Epithelial cell of esophagus (primary cell): ENCODE results near the gene PARP1.

ENCODE experiments used
- DNase-seq: peaks from one replicate; pipeline ENCODE4 v3.0.0; 2010; ENCODE audit warnings: low read depth
- H3K4me3 ChIP-seq: 2 replicates; pipeline ENCODE4 v1.5.1; 2011; ENCODE audit warnings: mild to moderate bottlenecking, low read length, control low read depth
- CTCF ChIP-seq: IDR thresholded peaks from 2 replicates; pipeline ENCODE4 v1.5.1; 2011; ENCODE audit warnings: low read depth, mild to moderate bottlenecking, low read length, control low read depth, inconsistent platforms; ENCODE audit not compliant: insufficient read depth; ENCODE audit errors: missing control alignments

PARP1 gene

GRCh38 chr1:226424221-226425003 is 16.5 kb upstream of the PARP1 start:
- peak; percentile 64 for DNase-seq
- TF ChIP-seq CTCF, result peak; percentile 68
- H3K4me3 ChIP-seq, result no peak overlapping the region

GRCh38 chr1:226422478-226422877 is 14.6 kb upstream of the PARP1 start:
- TF ChIP-seq CTCF, result no peak
- no peak overlapping the region for H3K4me3 ChIP-seq
- no peak for DNase-seq

- TF ChIP-seq CTCF, result no peak
- H3K4me3 ChIP-seq, result no peak overlapping the region
- no peak for DNase-seq
Observed at GRCh38 chr1:226420897-226421296, 13.0 kb upstream of the PARP1 start.

- H3K4me3 ChIP-seq, result no peak overlapping the region
- no peak for DNase-seq
- no peak for TF ChIP-seq CTCF
Observed at GRCh38 chr1:226420328-226420727, 12.4 kb upstream of the PARP1 start.

GRCh38 chr1:226419284-226420029 is 11.6 kb upstream of the PARP1 start:
- no peak overlapping the region for H3K4me3 ChIP-seq
- no peak for TF ChIP-seq CTCF
- no peak for DNase-seq

- no peak for DNase-seq
- H3K4me3 ChIP-seq, result no peak overlapping the region
- TF ChIP-seq CTCF, result no peak
Observed at GRCh38 chr1:226417830-226418546, 10.1 kb upstream of the PARP1 start.
